ES-I3 (cell line): ENCODE measurements around the gene CDK5RAP3.

Experiments used
- H3K36me3 ChIP-seq: 2 replicates; pipeline ENCODE4 v1.6.1; 2013; ENCODE audit warnings: mild to moderate bottlenecking, low read length, control low read depth, moderate library complexity; ENCODE audit not compliant: insufficient read depth
- H3K4me1 ChIP-seq: 2 replicates; pipeline ENCODE4 v1.6.1; 2013; ENCODE audit warnings: mild to moderate bottlenecking, control low read depth, low read length; ENCODE audit not compliant: insufficient read depth
- H3K9ac ChIP-seq: 2 replicates; pipeline ENCODE4 v1.6.1; 2013; ENCODE audit warnings: low read depth, mild to moderate bottlenecking, low read length, moderate library complexity
- H3K9me3 ChIP-seq: 2 replicates; pipeline ENCODE4 v1.6.1; 2013; ENCODE audit warnings: mild to moderate bottlenecking, low read length, moderate library complexity; ENCODE audit not compliant: control insufficient read depth, insufficient read depth

CDK5RAP3 gene

GRCh38 chr17:47956791-47957590 lies 13.9 kb upstream of the CDK5RAP3 start:
- no peak overlapping the region for H3K9ac ChIP-seq
- H3K9me3 ChIP-seq, result no peaks in the 10 kb centered on the region
- H3K4me1 ChIP-seq, result peaks cover 16% of the 10 kb centered on the region
- no peaks in the 10 kb centered on the region for H3K36me3 ChIP-seq

GRCh38 chr17:47957591-47958490 lies 13.1 kb upstream of the CDK5RAP3 start, which contains the start of gene PRR15L:
Gene PRR15L (minus strand): TSS chr17:47957883. CDS start chr17:47953234, 4,649 bp downstream.
- H3K9ac ChIP-seq, result no peak within 1 kb of the TSS
- H3K9me3 ChIP-seq, result no peaks in the 10 kb centered on the region
- H3K36me3 ChIP-seq, result no peaks in the 10 kb centered on the region
- peaks cover 16% of the 10 kb centered on the region for H3K4me1 ChIP-seq

- no peak overlapping the region for H3K9ac ChIP-seq
- no peaks in the 10 kb centered on the region for H3K9me3 ChIP-seq
- peaks cover 16% of the 10 kb centered on the region for H3K4me1 ChIP-seq
- no peaks in the 10 kb centered on the region for H3K36me3 ChIP-seq
Measured at GRCh38 chr17:47959825-47960655, 10.9 kb upstream of the CDK5RAP3 start.

GRCh38 chr17:47961406-47961805 lies 9.5 kb upstream of the CDK5RAP3 start:
- Histone ChIP-seq H3K9me3 (no peaks in the 10 kb centered on the region), H3K9ac (no peak overlapping the region), H3K4me1 (peaks cover 16% of the 10 kb centered on the region), H3K36me3 (no peaks in the 10 kb centered on the region)

GRCh38 chr17:47962901-47963300 lies 8.0 kb upstream of the CDK5RAP3 start:
- peaks cover 2% of the 10 kb centered on the region; the same call in 1 of the 2 replicates for H3K4me1 ChIP-seq
- H3K9ac ChIP-seq, result no peak overlapping the region
- no peaks in the 10 kb centered on the region for H3K9me3 ChIP-seq
- H3K36me3 ChIP-seq, result no peaks in the 10 kb centered on the region

GRCh38 chr17:47964856-47965255 lies 6.1 kb upstream of the CDK5RAP3 start:
- Histone ChIP-seq H3K36me3 (no peaks in the 10 kb centered on the region), H3K9me3 (no peaks in the 10 kb centered on the region), H3K9ac (no peak overlapping the region), H3K4me1 (no peaks in the 10 kb centered on the region; the same call in 1 of the 2 replicates)

GRCh38 chr17:47966079-47966519 lies 4.8 kb upstream of the CDK5RAP3 start:
- Histone ChIP-seq H3K4me1 (peaks cover 5% of the 10 kb centered on the region; the same call in 1 of the 2 replicates), H3K9ac (no peak overlapping the region), H3K36me3 (no peaks in the 10 kb centered on the region), H3K9me3 (no peaks in the 10 kb centered on the region)

- no peaks in the 10 kb centered on the region for H3K36me3 ChIP-seq
- H3K9ac ChIP-seq, result no peak overlapping the region
- H3K9me3 ChIP-seq, result no peaks in the 10 kb centered on the region; the same call in 1 of the 2 replicates
- peaks cover 5% of the 10 kb centered on the region; the same call in 1 of the 2 replicates for H3K4me1 ChIP-seq
Measured at GRCh38 chr17:47967607-47968252, 3.2 kb upstream of the CDK5RAP3 start.

GRCh38 chr17:47968836-47969235 lies 2.1 kb upstream of the CDK5RAP3 start:
- Histone ChIP-seq H3K9me3 (no peaks in the 10 kb centered on the region; the same call in 1 of the 2 replicates), H3K4me1 (peaks cover 5% of the 10 kb centered on the region; the same call in 1 of the 2 replicates), H3K9ac (no peak overlapping the region), H3K36me3 (0 out of 2 replicates have a peak, but pooled peaks cover 4% of the 10 kb centered on the region)

- Histone ChIP-seq H3K4me1 (peaks cover 5% of the 10 kb centered on the region; the same call in 1 of the 2 replicates), H3K9ac (peak overlapping the region; percentile 28; the same call in 1 of the 2 replicates), H3K9me3 (no peaks in the 10 kb centered on the region; the same call in 1 of the 2 replicates), H3K36me3 (0 out of 2 replicates have a peak, but pooled peaks cover 4% of the 10 kb centered on the region)
Measured at GRCh38 chr17:47969930-47970724, 786 bp upstream of the CDK5RAP3 start.

GRCh38 chr17:47973541-47973940 lies 2.6 kb downstream of the CDK5RAP3 start:
- H3K9me3 ChIP-seq, result no peaks in the 10 kb centered on the region; the same call in 1 of the 2 replicates
- peaks cover 5% of the 10 kb centered on the region; the same call in 1 of the 2 replicates for H3K4me1 ChIP-seq
- H3K9ac ChIP-seq, result no peak overlapping the region
- peaks cover 15% of the 10 kb centered on the region for H3K36me3 ChIP-seq

GRCh38 chr17:47975189-47975822 lies 4.4 kb downstream of the CDK5RAP3 start:
- no peak overlapping the region for H3K9ac ChIP-seq
- no peaks in the 10 kb centered on the region; the same call in 1 of the 2 replicates for H3K9me3 ChIP-seq
- H3K36me3 ChIP-seq, result peaks cover 30% of the 10 kb centered on the region
- peaks cover 2% of the 10 kb centered on the region; the same call in 1 of the 2 replicates for H3K4me1 ChIP-seq
